ENCODE data around the gene MYLK2. TPM values are rescaled to one million over a fixed set of nuclear protein-coding genes. Genes with fewer than 3 reads are reported as not detected.
A peak's percentile ranks its signal among the peaks of the same experiment; 100 is the strongest.

Gene MYLK2
- total RNA-seq, 1 donor from 2014 or later, result 1.8 TPM

GRCh38 chr20:31871618-31871954 is 52.4 kb downstream of the MYLK2 start:
- no peaks in the 10 kb centered on the region for H3K36me3 ChIP-seq (ENCODE audit: control insufficient read depth, insufficient read depth, low read length)
- no peak for DNase-seq (ENCODE audit: low read depth)
- H3K4me3 ChIP-seq (ENCODE audit: low read depth, low read length), result no peak overlapping the region
- no peak for TF ChIP-seq CTCF (IDR thresholded peaks at IDR 0.05; ENCODE audit: insufficient read depth, low read length, poor library complexity, severe bottlenecking)
- peaks cover 44% of the 10 kb centered on the region for H3K27me3 ChIP-seq (ENCODE audit: control insufficient read depth, insufficient read depth, low read length)

GRCh38 chr20:31872406-31872805 is 53.2 kb downstream of the MYLK2 start:
- Histone ChIP-seq H3K4me3 (ENCODE audit: low read depth, low read length) (no peak overlapping the region), H3K36me3 (ENCODE audit: control insufficient read depth, insufficient read depth, low read length) (no peaks in the 10 kb centered on the region), H3K27me3 (ENCODE audit: control insufficient read depth, insufficient read depth, low read length) (peaks cover 41% of the 10 kb centered on the region)
- no peak for TF ChIP-seq CTCF (IDR thresholded peaks at IDR 0.05; ENCODE audit: insufficient read depth, low read length, poor library complexity, severe bottlenecking)
- no peak for DNase-seq (ENCODE audit: low read depth)

GRCh38 chr20:31875671-31876070 is 56.5 kb downstream of the MYLK2 start:
- TF ChIP-seq CTCF (IDR thresholded peaks at IDR 0.05; ENCODE audit: insufficient read depth, low read length, poor library complexity, severe bottlenecking), result no peak
- H3K4me3 ChIP-seq (ENCODE audit: low read depth, low read length), result no peak overlapping the region
- peaks cover 19% of the 10 kb centered on the region for H3K27me3 ChIP-seq (ENCODE audit: control insufficient read depth, insufficient read depth, low read length)
- no peak for DNase-seq (ENCODE audit: low read depth)
- no peaks in the 10 kb centered on the region for H3K36me3 ChIP-seq (ENCODE audit: control insufficient read depth, insufficient read depth, low read length)

GRCh38 chr20:31877684-31878083 is 58.5 kb downstream of the MYLK2 start:
- no peak for DNase-seq (ENCODE audit: low read depth)
- H3K27me3 ChIP-seq (ENCODE audit: control insufficient read depth, insufficient read depth, low read length), result peaks cover 6% of the 10 kb centered on the region
- no peak overlapping the region for H3K4me3 ChIP-seq (ENCODE audit: low read depth, low read length)
- TF ChIP-seq CTCF (IDR thresholded peaks at IDR 0.05; ENCODE audit: insufficient read depth, low read length, poor library complexity, severe bottlenecking), result no peak
- H3K36me3 ChIP-seq (ENCODE audit: control insufficient read depth, insufficient read depth, low read length), result no peaks in the 10 kb centered on the region

- TF ChIP-seq CTCF (IDR thresholded peaks at IDR 0.05; ENCODE audit: insufficient read depth, low read length, poor library complexity, severe bottlenecking), result no peak
- DNase-seq (ENCODE audit: low read depth), result peak; percentile 77
- no peaks in the 10 kb centered on the region for H3K27me3 ChIP-seq (ENCODE audit: control insufficient read depth, insufficient read depth, low read length)
- no peaks in the 10 kb centered on the region for H3K36me3 ChIP-seq (ENCODE audit: control insufficient read depth, insufficient read depth, low read length)
- H3K4me3 ChIP-seq (ENCODE audit: low read depth, low read length), result peak overlapping the region; percentile 50
These were observed 60.2 kb downstream of the MYLK2 start for GRCh38 chr20:31879143-31879987.

- Histone ChIP-seq H3K36me3 (ENCODE audit: control insufficient read depth, insufficient read depth, low read length) (no peaks in the 10 kb centered on the region), H3K27me3 (ENCODE audit: control insufficient read depth, insufficient read depth, low read length) (no peaks in the 10 kb centered on the region), H3K4me3 (ENCODE audit: low read depth, low read length) (no peak overlapping the region)
- no peak for DNase-seq (ENCODE audit: low read depth)
- no peak for TF ChIP-seq CTCF (IDR thresholded peaks at IDR 0.05; ENCODE audit: insufficient read depth, low read length, poor library complexity, severe bottlenecking)
These were observed 62.8 kb downstream of the MYLK2 start for GRCh38 chr20:31881945-31882344.

Data from kidney epithelial cell (primary cell).